Measurements from ENCODE around the gene OGFR.

OGFR gene

DNA sequence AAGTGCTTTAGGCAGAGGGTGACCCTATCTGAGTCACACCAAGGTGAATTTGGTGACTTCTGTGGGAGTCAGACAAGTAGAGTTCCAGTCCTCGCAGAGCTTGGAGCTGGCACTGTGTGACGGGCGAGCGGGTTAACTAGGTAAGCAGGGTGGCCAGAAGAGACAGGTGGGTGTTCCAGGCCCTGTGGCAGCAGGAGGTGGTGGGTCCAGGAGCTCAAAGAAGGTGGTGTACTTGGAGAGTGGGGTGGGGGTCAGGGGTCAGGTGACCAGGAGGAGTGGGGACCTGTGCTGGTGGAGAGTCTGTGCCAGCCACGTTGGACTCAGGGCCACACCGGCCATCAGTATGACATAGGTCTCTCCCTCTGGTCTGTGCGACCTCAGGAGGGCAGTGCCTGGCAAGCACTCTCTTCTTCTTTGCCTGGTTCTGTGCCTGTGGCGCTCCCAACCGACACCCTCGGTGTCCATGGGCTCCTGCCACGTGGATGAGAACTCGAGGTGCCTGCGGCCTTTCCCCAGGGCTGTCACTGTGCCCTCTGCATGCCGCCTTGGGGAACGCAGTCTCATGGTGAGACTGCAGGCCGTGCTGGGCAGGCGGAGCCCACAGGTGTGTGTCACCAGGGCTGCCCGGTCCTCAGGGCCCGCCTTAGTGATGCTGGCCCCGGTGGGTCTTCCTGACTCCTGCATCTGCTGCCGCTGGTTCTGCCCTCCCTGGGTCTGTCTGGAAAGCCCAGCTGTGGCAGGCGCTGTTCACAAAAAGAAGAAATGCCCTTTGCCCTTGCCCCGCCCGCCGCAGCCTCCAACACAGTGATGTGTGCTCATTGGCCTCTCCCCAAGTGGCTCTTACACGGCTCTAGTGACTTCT lies 6.7 kb upstream of the OGFR start:
- Histone ChIP-seq H3K27me3 (ENCODE audit: control insufficient read depth, insufficient read depth, low read length) (peaks cover 19% of the 10 kb centered on the region), H3K9ac (ENCODE audit: low read length) (no peak overlapping the region), H3K9me3 (ENCODE audit: control insufficient read depth, low read depth, low read length) (no peaks in the 10 kb centered on the region), H3K4me1 (ENCODE audit: control insufficient read depth, low read depth, low read length) (no peaks in the 10 kb centered on the region), H3K27ac (ENCODE audit: low read length) (no peak overlapping the region), H3K4me3 (ENCODE audit: low read length) (no peak overlapping the region), H3K36me3 (ENCODE audit: control insufficient read depth, low read depth, low read length) (peaks cover 26% of the 10 kb centered on the region)

DNA sequence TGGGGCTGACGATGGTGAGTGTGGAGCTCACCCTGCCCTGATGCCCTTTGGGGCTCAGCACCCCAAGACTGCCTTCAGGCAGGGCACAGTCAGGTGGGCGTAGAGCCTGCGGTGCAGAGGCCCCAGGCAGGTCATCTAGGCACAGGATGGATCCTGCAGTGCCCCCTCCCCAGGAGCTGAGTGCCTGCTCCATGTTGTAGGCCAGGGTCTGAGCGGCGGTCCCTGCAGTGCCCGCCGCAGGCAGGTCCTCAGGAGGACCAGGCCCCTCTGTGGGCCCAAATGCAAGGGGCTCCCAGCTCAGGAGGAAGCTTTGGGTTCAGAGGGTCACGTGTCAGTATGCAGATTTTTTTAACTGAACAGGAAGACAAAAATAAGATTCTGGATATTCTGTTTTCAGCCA lies 5.6 kb upstream of the OGFR start:
- H3K36me3 ChIP-seq (ENCODE audit: control insufficient read depth, low read depth, low read length) = peaks cover 26% of the 10 kb centered on the region
- H3K27ac ChIP-seq (ENCODE audit: low read length) = no peak overlapping the region
- H3K9ac ChIP-seq (ENCODE audit: low read length) = no peak overlapping the region
- H3K9me3 ChIP-seq (ENCODE audit: control insufficient read depth, low read depth, low read length) = no peaks in the 10 kb centered on the region
- H3K4me1 ChIP-seq (ENCODE audit: control insufficient read depth, low read depth, low read length) = no peaks in the 10 kb centered on the region
- H3K4me3 ChIP-seq (ENCODE audit: low read length) = no peak overlapping the region
- H3K27me3 ChIP-seq (ENCODE audit: control insufficient read depth, insufficient read depth, low read length) = peaks cover 24% of the 10 kb centered on the region

DNA sequence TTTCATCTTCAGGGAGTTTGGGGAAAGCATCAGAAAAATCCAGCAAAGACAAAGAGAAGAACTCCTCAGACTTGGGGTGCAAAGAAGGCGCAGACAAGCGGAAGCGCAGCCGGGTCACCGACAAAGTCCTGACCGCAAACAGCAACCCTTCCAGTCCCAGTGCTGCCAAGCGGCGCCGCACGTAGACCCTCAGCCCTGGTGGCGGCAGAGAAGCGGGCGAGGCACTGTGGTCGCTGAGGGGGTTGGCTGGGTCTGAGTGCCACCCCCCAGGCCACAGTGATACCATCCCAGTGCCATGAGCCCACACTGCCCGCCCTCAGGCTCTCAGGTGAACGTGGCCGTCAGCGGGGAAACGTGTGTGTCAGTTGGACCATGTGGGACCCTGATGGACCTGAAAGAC lies 5.2 kb upstream of the OGFR start:
- no peak overlapping the region for H3K4me3 ChIP-seq (ENCODE audit: low read length)
- peaks cover 26% of the 10 kb centered on the region for H3K27me3 ChIP-seq (ENCODE audit: control insufficient read depth, insufficient read depth, low read length)
- H3K9ac ChIP-seq (ENCODE audit: low read length) = no peak overlapping the region
- no peak overlapping the region for H3K27ac ChIP-seq (ENCODE audit: low read length)
- H3K36me3 ChIP-seq (ENCODE audit: control insufficient read depth, low read depth, low read length) = peaks cover 26% of the 10 kb centered on the region
- H3K9me3 ChIP-seq (ENCODE audit: control insufficient read depth, low read depth, low read length) = no peaks in the 10 kb centered on the region
- H3K4me1 ChIP-seq (ENCODE audit: control insufficient read depth, low read depth, low read length) = no peaks in the 10 kb centered on the region

DNA sequence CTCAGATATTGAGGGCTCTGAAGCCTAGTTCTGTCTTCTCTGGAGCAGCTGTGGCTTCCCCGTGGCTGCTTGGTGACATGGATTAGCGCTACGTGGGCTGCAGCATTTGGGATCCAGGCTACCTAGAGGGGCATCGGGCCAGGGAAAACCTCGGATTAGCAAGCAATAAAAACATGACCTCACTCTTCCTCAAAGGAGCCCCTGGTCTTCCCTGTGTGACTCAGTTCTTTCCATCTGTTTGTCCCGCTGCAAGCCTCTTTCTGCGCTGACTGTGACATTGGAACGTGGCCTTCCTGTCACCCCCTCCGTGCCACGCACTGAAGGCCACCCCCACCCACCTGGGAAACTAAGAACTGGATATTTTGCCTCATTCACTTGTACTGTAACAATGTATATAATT lies 4.8 kb upstream of the OGFR start:
- Histone ChIP-seq H3K9ac (ENCODE audit: low read length) (no peak overlapping the region), H3K4me1 (ENCODE audit: control insufficient read depth, low read depth, low read length) (no peaks in the 10 kb centered on the region), H3K27ac (ENCODE audit: low read length) (no peak overlapping the region), H3K27me3 (ENCODE audit: control insufficient read depth, insufficient read depth, low read length) (peaks cover 22% of the 10 kb centered on the region), H3K9me3 (ENCODE audit: control insufficient read depth, low read depth, low read length) (no peaks in the 10 kb centered on the region), H3K4me3 (ENCODE audit: low read length) (no peak overlapping the region), H3K36me3 (ENCODE audit: control insufficient read depth, low read depth, low read length) (peaks cover 26% of the 10 kb centered on the region)

DNA sequence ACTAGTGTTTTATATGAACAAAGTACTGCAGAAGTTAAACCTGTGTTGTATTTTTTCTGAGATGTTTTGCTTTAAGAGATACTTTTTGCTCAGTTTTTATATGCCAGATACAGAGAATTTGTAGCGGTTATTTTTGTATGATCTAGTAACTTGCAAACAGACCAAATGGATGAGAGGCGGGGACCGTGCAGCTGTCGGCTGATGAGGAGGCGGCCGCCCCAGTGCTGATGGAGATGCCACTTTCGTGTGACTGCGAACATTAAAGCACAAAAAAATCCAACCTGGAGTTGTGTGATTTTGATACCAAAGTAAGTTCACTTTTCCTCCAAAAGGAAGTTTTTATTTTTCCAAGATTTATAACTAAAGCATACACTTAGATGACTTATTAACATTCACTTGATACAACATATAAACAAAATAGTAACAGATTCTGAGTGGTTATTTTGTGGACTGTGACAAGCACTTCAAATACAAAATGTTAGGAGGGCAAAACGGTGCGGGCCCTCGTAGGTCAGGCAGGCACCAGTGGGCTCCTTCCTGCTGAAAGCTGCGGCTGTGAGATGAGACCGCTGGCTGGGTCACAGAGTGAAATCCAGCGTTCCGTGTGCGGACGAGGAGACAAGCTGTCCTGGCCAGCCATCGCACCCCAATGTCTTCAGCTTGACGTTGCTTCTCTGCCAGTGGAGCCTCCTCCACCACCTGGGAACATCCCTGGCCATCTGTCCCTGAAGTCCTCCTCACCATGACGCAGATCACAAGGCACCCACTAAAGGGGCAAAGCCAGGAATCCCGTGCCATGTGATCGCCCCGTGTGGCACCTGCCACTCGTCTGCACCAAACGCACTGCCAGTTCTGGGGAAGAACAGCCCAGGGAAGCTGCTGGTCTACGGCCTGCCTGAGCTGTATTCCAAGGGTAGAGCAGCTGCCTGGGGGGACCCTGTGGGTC lies 4.0 kb upstream of the OGFR start:
- no peak overlapping the region for H3K9ac ChIP-seq (ENCODE audit: low read length)

DNA sequence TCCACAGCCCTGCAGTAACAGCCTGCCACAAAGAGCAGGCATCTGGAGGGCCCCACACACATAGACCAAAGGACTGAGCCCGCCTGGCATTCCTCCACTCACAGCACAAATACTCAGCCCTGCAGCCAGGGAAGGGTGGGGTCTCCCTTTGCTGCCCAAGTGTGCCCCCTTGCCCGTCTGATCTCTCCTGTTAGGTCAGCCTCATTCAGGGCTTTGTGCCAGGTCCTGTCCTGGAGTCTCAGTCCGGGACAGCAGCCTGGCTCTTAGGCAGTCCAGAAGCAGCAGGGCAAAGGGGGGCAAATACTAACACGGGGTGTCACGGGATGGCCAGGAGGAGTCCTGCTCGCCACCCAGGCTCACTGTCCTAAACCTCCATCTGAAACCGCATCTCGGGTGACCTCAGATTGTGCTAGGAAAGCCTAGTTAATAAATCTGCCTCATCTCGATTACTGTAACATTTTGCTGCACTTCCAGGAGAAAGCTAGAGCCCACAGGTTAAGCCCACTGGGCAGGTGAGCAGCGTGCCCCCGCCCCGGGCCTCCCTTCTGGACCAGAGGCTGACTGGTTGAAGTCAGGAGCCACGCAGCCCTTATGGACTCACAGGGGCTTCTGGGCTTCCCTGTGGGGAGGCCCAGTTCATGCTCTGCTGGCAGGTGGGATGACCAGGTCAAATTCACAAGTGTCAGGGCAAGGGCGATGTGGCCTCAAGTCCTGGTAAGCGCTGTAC lies 3.2 kb upstream of the OGFR start:
- Histone ChIP-seq H3K27me3 (ENCODE audit: control insufficient read depth, insufficient read depth, low read length) (peaks cover 8% of the 10 kb centered on the region), H3K9me3 (ENCODE audit: control insufficient read depth, low read depth, low read length) (no peaks in the 10 kb centered on the region), H3K9ac (ENCODE audit: low read length) (no peak overlapping the region), H3K27ac (ENCODE audit: low read length) (no peak overlapping the region), H3K4me3 (ENCODE audit: low read length) (no peak overlapping the region), H3K36me3 (ENCODE audit: control insufficient read depth, low read depth, low read length) (peaks cover 26% of the 10 kb centered on the region), H3K4me1 (ENCODE audit: control insufficient read depth, low read depth, low read length) (no peaks in the 10 kb centered on the region)

More for the DNA sequence above, 4.0 kb upstream of the OGFR start:
- no peak overlapping the region for H3K27ac ChIP-seq (ENCODE audit: low read length)
- peaks cover 15% of the 10 kb centered on the region for H3K27me3 ChIP-seq (ENCODE audit: control insufficient read depth, insufficient read depth, low read length)
- no peaks in the 10 kb centered on the region for H3K4me1 ChIP-seq (ENCODE audit: control insufficient read depth, low read depth, low read length)
- no peak overlapping the region for H3K4me3 ChIP-seq (ENCODE audit: low read length)
- H3K9me3 ChIP-seq (ENCODE audit: control insufficient read depth, low read depth, low read length) = no peaks in the 10 kb centered on the region
- H3K36me3 ChIP-seq (ENCODE audit: control insufficient read depth, low read depth, low read length) = peaks cover 26% of the 10 kb centered on the region

DNA sequence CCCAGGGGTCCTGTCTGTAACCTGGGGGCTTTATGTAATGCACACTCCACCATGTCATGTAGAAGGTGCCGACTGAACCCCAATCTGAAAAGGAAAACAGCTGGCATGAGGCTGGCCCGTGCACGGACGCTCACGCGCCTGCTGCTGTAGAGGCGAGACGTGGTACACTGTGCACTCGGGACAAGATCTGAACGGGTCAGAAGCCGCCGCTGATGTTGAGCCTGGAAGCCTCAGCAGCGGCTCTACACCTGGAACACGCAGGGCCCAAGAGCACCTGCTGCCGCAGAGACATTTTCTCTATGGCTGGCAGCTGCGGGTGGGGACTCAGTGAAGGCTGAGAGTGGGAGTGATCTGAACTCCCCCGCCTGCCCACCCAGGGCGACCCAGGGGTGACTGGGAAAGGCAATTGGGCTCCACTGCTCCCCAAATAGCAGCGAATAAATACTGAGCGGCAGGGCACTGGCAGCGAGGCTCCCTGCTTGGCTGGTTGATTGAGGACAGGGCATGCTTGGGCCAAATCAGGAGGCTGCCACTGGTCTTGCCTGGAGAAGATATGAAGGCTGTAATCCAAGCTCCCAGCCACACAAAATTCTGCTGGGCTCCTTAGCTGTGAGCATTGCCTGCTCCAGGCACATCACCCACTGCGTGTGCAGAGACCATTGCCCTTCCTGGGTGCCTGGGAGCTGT lies 2.5 kb upstream of the OGFR start:
- H3K4me3 ChIP-seq (ENCODE audit: low read length) = no peak overlapping the region
- H3K9me3 ChIP-seq (ENCODE audit: control insufficient read depth, low read depth, low read length) = no peaks in the 10 kb centered on the region
- H3K9ac ChIP-seq (ENCODE audit: low read length) = no peak overlapping the region
- H3K27me3 ChIP-seq (ENCODE audit: control insufficient read depth, insufficient read depth, low read length) = peaks cover 8% of the 10 kb centered on the region
- no peaks in the 10 kb centered on the region for H3K4me1 ChIP-seq (ENCODE audit: control insufficient read depth, low read depth, low read length)
- H3K36me3 ChIP-seq (ENCODE audit: control insufficient read depth, low read depth, low read length) = peaks cover 26% of the 10 kb centered on the region
- H3K27ac ChIP-seq (ENCODE audit: low read length) = no peak overlapping the region

DNA sequence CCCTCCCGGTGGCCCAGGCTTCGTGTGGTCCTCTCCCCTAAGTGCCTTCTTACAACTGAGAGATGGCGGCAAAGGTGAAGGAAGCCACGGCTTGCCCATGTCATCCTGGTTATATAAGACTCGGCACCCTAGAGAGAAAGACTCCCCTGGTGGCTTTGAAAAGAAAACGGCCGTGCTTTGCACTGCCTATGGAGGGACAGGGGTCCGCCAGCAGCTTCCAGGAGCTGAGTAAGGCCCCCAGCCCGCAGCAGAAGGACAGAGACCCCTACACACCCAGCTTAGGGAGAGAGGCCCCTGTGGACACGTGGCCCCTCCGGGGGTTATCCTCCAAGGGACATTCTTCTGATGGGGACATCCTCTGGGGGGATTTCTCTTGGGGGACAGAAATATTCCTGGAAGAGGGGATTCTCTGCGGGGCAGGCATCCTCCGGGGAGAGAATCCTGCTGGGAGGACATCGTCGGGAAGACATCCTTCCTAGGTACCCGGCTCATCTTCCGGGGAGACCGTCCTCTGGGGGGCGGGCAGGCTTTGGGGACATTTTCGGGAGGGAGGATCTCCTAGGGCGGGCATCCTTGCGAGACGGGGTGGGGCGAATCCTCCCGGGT lies 511 bp upstream of the OGFR start:
- H3K9me3 ChIP-seq (ENCODE audit: control insufficient read depth, low read depth, low read length) = no peaks in the 10 kb centered on the region
- peak overlapping the region; percentile 42 for H3K4me3 ChIP-seq (ENCODE audit: low read length)
- H3K9ac ChIP-seq (ENCODE audit: low read length) = no peak overlapping the region
- H3K27ac ChIP-seq (ENCODE audit: low read length) = no peak overlapping the region
- H3K27me3 ChIP-seq (ENCODE audit: control insufficient read depth, insufficient read depth, low read length) = peaks cover 8% of the 10 kb centered on the region
- no peaks in the 10 kb centered on the region for H3K4me1 ChIP-seq (ENCODE audit: control insufficient read depth, low read depth, low read length)
- peaks cover 18% of the 10 kb centered on the region for H3K36me3 ChIP-seq (ENCODE audit: control insufficient read depth, low read depth, low read length)

DNA sequence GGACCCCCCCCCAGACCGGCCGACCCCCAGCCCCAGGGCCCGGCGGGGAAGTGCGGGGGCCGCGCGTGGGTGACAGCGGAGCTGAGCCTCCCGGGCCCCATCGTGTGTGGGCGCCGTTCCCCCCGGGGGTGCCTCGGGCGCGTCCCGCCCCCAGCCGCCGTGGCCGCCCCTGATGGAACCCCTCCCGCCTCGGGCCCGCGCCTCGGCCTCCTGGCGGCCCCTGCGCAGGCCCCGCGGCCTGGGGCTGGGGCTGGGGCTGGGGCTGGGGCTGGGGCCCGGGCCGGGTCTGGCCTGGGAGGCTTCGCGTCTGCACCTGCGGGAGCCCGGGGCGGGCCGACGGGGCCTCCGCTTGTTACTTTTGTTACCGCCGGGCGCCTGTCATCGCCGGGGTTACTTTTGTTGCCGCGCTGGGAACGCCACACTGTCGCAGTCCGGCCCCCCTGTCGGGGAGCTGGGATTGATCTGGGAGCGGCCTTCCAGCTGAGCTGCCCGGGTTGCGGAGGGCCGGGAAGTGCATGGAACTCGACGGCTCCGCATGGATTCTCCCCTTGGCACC lies 598 bp downstream of the OGFR start:
- peaks cover 8% of the 10 kb centered on the region for H3K27me3 ChIP-seq (ENCODE audit: control insufficient read depth, insufficient read depth, low read length)
- H3K4me1 ChIP-seq (ENCODE audit: control insufficient read depth, low read depth, low read length) = no peaks in the 10 kb centered on the region
- H3K27ac ChIP-seq (ENCODE audit: low read length) = no peak overlapping the region
- H3K36me3 ChIP-seq (ENCODE audit: control insufficient read depth, low read depth, low read length) = peaks cover 15% of the 10 kb centered on the region
- peak overlapping the region; percentile 66 for H3K4me3 ChIP-seq (ENCODE audit: low read length)
- no peak overlapping the region for H3K9ac ChIP-seq (ENCODE audit: low read length)
- H3K9me3 ChIP-seq (ENCODE audit: control insufficient read depth, low read depth, low read length) = no peaks in the 10 kb centered on the region

DNA sequence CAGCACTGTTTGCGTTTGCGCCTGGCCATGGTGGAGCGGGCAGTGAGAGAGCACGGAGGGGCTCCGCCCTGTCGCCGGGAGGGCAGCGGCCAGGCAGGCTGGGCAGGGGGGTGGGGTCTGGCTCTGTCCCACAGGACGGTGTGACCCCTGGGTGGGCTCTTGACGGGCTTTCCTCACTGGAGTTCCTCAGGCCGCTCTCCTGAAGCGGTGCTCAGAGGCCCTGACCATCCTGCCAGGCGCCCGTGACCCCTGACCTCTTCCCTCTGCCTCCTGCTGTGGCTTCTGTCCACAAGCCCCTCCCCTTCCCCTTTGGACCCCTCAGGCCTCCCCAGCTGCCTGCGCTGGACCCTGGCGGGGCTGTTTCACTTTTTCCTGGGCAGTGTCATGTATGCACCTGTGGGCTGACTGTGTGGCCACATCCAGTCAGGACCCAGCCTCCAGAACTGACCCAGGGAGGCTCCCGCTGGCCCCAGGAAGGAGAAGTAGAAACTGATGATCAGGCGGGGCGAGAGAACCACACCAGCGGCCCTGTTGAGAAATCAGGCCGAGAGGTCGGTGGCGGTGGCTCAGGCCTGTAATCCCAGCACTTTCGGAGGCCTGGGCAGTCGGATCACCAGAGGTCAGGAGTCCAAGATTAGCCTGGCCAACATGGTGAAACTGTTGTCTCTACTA lies 1.2 kb downstream of the OGFR start:
- Histone ChIP-seq H3K4me1 (ENCODE audit: control insufficient read depth, low read depth, low read length) (no peaks in the 10 kb centered on the region), H3K9me3 (ENCODE audit: control insufficient read depth, low read depth, low read length) (no peaks in the 10 kb centered on the region), H3K36me3 (ENCODE audit: control insufficient read depth, low read depth, low read length) (peaks cover 9% of the 10 kb centered on the region), H3K27ac (ENCODE audit: low read length) (no peak overlapping the region), H3K27me3 (ENCODE audit: control insufficient read depth, insufficient read depth, low read length) (peaks cover 8% of the 10 kb centered on the region), H3K4me3 (ENCODE audit: low read length) (peak overlapping the region; percentile 66), H3K9ac (ENCODE audit: low read length) (no peak overlapping the region)

Measured in iPS-18a (cell line).